ENCODE measurements around the gene PYGB.
A peak's percentile ranks its signal among the peaks of the same experiment; 100 is the strongest.

Gene PYGB

GRCh38 chr20:25227317-25227831, 20.5 kb upstream of the PYGB start (continued):
- TF ChIP-seq ZNF146 (tag by site-specific recombination; IDR thresholded peaks at IDR 0.05) (peak; percentile 96), HIC1 (tag by site-specific recombination; IDR thresholded peaks at IDR 0.05) (peak; percentile 70; the same call in 1 of the 2 replicates), SETDB1 (IDR thresholded peaks at IDR 0.05; ENCODE audit: insufficient read length, low read length) (peak; percentile 27), PRDM4 (tag by site-specific recombination; IDR thresholded peaks at IDR 0.05) (peak; percentile 90), BCL11B (tag by site-specific recombination; IDR thresholded peaks at IDR 0.05; ENCODE audit: low read depth) (no peak), PATZ1 (tag by site-specific recombination; IDR thresholded peaks at IDR 0.05) (no peak), FEZF1 (tag by site-specific recombination; IDR thresholded peaks at IDR 0.05) (peak; percentile 91), ZSCAN18 (tag by site-specific recombination; IDR thresholded peaks at IDR 0.05) (no peak), ZNF24 (tag by site-specific recombination; IDR thresholded peaks at IDR 0.05) (peak; percentile 63; the same call in 1 of the 2 replicates), ZBTB44 (tag by site-specific recombination; IDR thresholded peaks at IDR 0.05) (0 out of 2 replicates have a peak, but pooled peaks have one; percentile 0), ZNF692 (tag by site-specific recombination; IDR thresholded peaks at IDR 0.05) (0 out of 2 replicates have a peak, but pooled peaks have one; percentile 40), ZNF629 (tag by site-specific recombination; IDR thresholded peaks at IDR 0.05) (peak; percentile 55; the same call in 1 of the 2 replicates)

GRCh38 chr20:25229486-25230165, 18.3 kb upstream of the PYGB start:
- no peak overlapping the region for H3K4me3 ChIP-seq (ENCODE audit: low read depth, low read length)
- ChIA-PET POLR2A (no interaction called here), CTCF (interaction anchor here (0.6 kb wide), 1 partner anchor 165 kb away, joined by 3 read pairs; no protein-coding TSS in a partner anchor)
- no peak overlapping the region for H3K27ac ChIP-seq (ENCODE audit: extremely low read depth, low read depth, low read length)
- H3K9me3 ChIP-seq (ENCODE audit: control insufficient read depth, insufficient read depth, low read depth, low read length), result no peaks in the 10 kb centered on the region
- peaks cover 6% of the 10 kb centered on the region; the same call in 1 of the 2 replicates for H3K4me1 ChIP-seq (ENCODE audit: control insufficient read depth, insufficient read depth, low read length)
- TF ChIP-seq ZNF548 (tag by site-specific recombination; IDR thresholded peaks at IDR 0.05), result no peak
- no peak for TF ChIP-seq ZNF433 (tag by site-specific recombination; IDR thresholded peaks at IDR 0.05; ENCODE audit: low read depth)
- TF ChIP-seq ZNF600 (tag by site-specific recombination; IDR thresholded peaks at IDR 0.05), result 0 out of 2 replicates have a peak, but pooled peaks have one; percentile 20
- peaks cover 0 to 17% of the 10 kb centered on the region in 2 experiments; a peak in 1 of 3 replicates for H3K36me3 ChIP-seq (ENCODE audit: control insufficient read depth in 2 of 2, insufficient read depth in 1 of 2, low read length in 2 of 2)
